ENCODE results near the gene KCNJ6. TPM values are rescaled to one million over a fixed set of nuclear protein-coding genes. Genes with fewer than 3 reads are reported as not detected.
"Not testable (repeated sequence)": the region's sequence is repeated elsewhere in the genome, so short reads cannot be mapped to it uniquely, and the experiment has no call there.

Gene KCNJ6
- total and polyA plus RNA-seq, 8 donors = 0.28 to 1.9 (median 0.55) TPM

DNA sequence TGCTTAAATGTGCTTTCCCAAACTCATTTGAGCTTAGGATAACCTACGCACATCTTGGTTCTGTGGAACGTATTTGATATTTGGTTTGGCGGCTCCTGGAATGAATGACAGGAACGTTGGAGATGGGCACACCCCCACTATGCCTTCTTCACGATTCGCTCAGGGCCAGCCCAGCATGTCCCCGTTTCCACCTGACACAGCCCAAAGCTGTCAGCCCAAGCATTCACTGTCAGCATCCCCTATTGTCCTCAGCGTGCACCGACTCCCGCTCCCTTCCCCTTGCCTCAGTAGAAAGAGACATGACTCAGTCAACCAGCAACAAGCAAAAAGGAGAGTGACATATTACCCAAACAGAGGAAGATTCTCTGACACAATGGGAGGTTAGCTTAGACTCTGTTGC lies 181.4 kb downstream of the KCNJ6 start:
- no peak for ATAC-seq
- no peak for FAIRE-seq
- intact Hi-C loops (cut with DNase I) = no loop called here
- no peak for DNase-seq
- no peaks in the 10 kb centered on the region for H3K4me1 ChIP-seq
- whole genome bisulfite sequencing, 2 donors = 69 to 74% methylated on average over 10 of the region's 10 CpGs
- no peaks in the 10 kb centered on the region for H3K9me3 ChIP-seq
- no peak overlapping the region for H3K4me3 ChIP-seq
- H3K36me3 ChIP-seq = no peaks in the 10 kb centered on the region
- TF ChIP-seq CTCF (IDR thresholded peaks at IDR 0.05) = no peak
- peaks cover 0 to 4% (median 0%) of the 10 kb centered on the region in 4 donors for H3K27me3 ChIP-seq
- H3K27ac ChIP-seq = no peak overlapping the region

DNA sequence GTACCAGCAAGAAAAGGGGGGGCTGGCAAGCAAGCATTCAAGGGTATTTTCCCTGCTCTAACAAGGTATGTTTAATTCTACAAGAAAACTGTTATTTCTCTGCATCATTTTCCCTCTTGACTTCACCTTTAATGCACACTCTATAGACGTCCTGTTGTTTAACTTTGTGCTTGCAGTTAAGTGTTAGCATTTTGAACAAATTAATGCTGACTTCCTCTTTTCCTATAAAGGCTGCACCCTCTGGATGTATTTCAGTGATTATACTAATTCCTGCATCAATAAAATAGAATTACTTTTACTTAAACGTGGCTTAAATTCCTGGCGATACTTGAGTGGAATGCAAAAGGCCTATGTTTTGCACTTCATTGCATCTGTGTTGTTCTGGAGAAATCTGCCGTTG lies 183.3 kb downstream of the KCNJ6 start:
- peaks cover 0 to 4% (median 0%) of the 10 kb centered on the region in 4 donors for H3K27me3 ChIP-seq
- no peak for DNase-seq
- 45 to 55% methylated on average over 4 of the region's 4 CpGs for WGBS, 2 donors

GRCh38 chr21:37724201-37724600 lies 192.1 kb downstream of the KCNJ6 start:
- intact Hi-C loops (cut with DNase I) = no loop called here
- no peaks in the 10 kb centered on the region for H3K9me3 ChIP-seq
- TF ChIP-seq CTCF (IDR thresholded peaks at IDR 0.05) = no peak
- no peaks in the 10 kb centered on the region for H3K36me3 ChIP-seq
- no peak for ATAC-seq
- peaks cover 0 to 12% (median 0%) of the 10 kb centered on the region in 4 donors for H3K27me3 ChIP-seq
- FAIRE-seq = no peak
- H3K4me3 ChIP-seq = no peak overlapping the region
- no peak overlapping the region for H3K27ac ChIP-seq
- WGBS, 2 donors = 65 to 66% methylated on average over 6 of the region's 6 CpGs
- DNase-seq = no peak
- no peaks in the 10 kb centered on the region for H3K4me1 ChIP-seq

More for the DNA sequence above, 183.3 kb downstream of the KCNJ6 start:
- Histone ChIP-seq H3K4me3 (no peak overlapping the region), H3K4me1 (no peaks in the 10 kb centered on the region), H3K36me3 (no peaks in the 10 kb centered on the region), H3K27ac (no peak overlapping the region), H3K9me3 (no peaks in the 10 kb centered on the region)
- no peak for TF ChIP-seq CTCF (IDR thresholded peaks at IDR 0.05)
- FAIRE-seq (no peak), ATAC-seq (no peak)
- intact Hi-C loops (cut with DNase I) = no loop called here

DNA sequence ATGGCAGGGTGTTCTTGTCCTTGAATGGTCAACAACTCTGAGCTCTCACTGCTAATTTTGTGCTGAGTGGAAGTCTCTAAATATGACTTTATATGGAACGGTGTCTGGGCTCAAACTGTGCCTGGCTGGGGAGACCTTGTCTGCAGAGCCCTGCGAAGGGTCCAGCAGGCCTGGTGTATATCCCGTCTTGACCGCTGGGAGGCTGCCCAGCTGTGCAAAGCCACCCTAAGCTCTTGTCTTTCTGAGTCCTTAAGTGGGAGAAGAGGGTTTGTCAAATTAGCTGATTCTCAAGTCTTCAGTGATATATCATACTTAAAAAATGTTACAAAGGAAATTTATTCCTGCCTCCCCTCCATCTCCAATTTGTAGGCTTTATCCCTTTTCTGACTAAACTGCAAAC lies 198.7 kb downstream of the KCNJ6 start:
- 82 to 91% methylated on average over 4 of the region's 4 CpGs for WGBS, 2 donors
- Histone ChIP-seq H3K4me3 (no peak overlapping the region), H3K9me3 (no peaks in the 10 kb centered on the region), H3K27me3 (peaks cover 0 to 10% (median 0%) of the 10 kb centered on the region in 4 donors), H3K36me3 (no peaks in the 10 kb centered on the region), H3K27ac (no peak overlapping the region), H3K4me1 (no peaks in the 10 kb centered on the region)
- FAIRE-seq = no peak
- no peak for DNase-seq
- intact Hi-C loops (cut with DNase I) = loop anchor here in 1 of 3 donors (10.0 kb wide), 2 partner anchors 197 to 637 kb away; partner anchors contain the start of gene KCNJ6
- ATAC-seq = no peak
- TF ChIP-seq CTCF (IDR thresholded peaks at IDR 0.05) = no peak

GRCh38 chr21:37712569-37712934 lies 203.7 kb downstream of the KCNJ6 start:
- not testable (repeated sequence) for FAIRE-seq, H3K4me1 ChIP-seq, H3K4me3 ChIP-seq, H3K9me3 ChIP-seq, H3K27me3 ChIP-seq, ATAC-seq, H3K36me3 ChIP-seq, DNase-seq, H3K27ac ChIP-seq
- intact Hi-C loops (cut with DNase I) = loop anchor here in 1 of 3 donors (10.0 kb wide), 2 partner anchors 202 to 642 kb away; partner anchors contain the start of gene KCNJ6

Measured in pancreas (tissue), 10 donors.